Measurements from ENCODE around the gene DYSF. TPM values are rescaled to one million over a fixed set of nuclear protein-coding genes. Genes with fewer than 3 reads are reported as not detected.

The DYSF gene
- total and polyA plus RNA-seq, 2 donors (not counting 3 experiments of a cell fraction or from before 2014, with no cell fraction given) = 50.9 to 152 TPM

- Histone ChIP-seq H3K4me2 (ENCODE audit: insufficient read depth, low read length) (no peak overlapping the region), H3K27me3 (ENCODE audit: control insufficient read depth in 2 of 2, insufficient read depth in 2 of 2, low read length in 2 of 2) (no peaks in the 10 kb centered on the region), H3K9me3 (replicated peaks; ENCODE audit: control insufficient read depth, insufficient read depth, low read length) (no peaks in the 10 kb centered on the region), H3K4me3 (replicated peaks in 1 of 3; ENCODE audit: insufficient read depth in 1 of 3, low read depth in 1 of 3, low read length in 3 of 3) (no peak overlapping the region), H3K27ac (ENCODE audit: insufficient read depth, low read depth, low read length) (no peak overlapping the region), H4K20me1 (replicated peaks; ENCODE audit: control insufficient read depth, extremely low read depth, insufficient read depth, low read length) (no peaks in the 10 kb centered on the region), H2AFZ (ENCODE audit: low read depth, low read length) (no peak overlapping the region), H3K36me3 (ENCODE audit: control insufficient read depth in 2 of 2, extremely low read depth in 1 of 2, insufficient read depth in 2 of 2, low read length in 2 of 2) (peaks cover 3 to 38% of the 10 kb centered on the region in 2 experiments), H3K9ac (replicated peaks; ENCODE audit: extremely low read depth, insufficient read depth, low read length) (no peak overlapping the region), H3K9me1 (replicated peaks; ENCODE audit: control insufficient read depth, extremely low read depth, insufficient read depth, low read length) (no peaks in the 10 kb centered on the region), H3K79me2 (ENCODE audit: control insufficient read depth, insufficient read depth, low read length) (no peaks in the 10 kb centered on the region), H3K4me1 (ENCODE audit: control insufficient read depth, extremely low read depth, insufficient read depth, low read length) (peaks cover 10% of the 10 kb centered on the region)
- FAIRE-seq (no peak), DNase-seq (ENCODE audit: low read depth, low spot score) (no peak)
- dilution Hi-C loops (cut with MboI; ENCODE audit: extremely low pct_ligation_motif_present, low sequenced_read_pairs) = no loop called here
- CTCF ChIA-PET = interaction anchor here (0.7 to 1.4 kb wide), 2 partner anchors 261 to 590 kb away, joined by 3 read pairs; no protein-coding TSS in a partner anchor
- TF ChIP-seq MAX (IDR thresholded peaks at IDR 0.05; ENCODE audit: insufficient read depth, insufficient read length) = no peak
- intact Hi-C loops (cut with micrococcal nuclease) = no loop called here
- BruUV-seq (replicated peaks) = no TSS peak
- POLR2A ChIA-PET = no interaction called here
Observed at GRCh38 chr2:71560638-71561011, 107.3 kb downstream of the DYSF start.

DNA sequence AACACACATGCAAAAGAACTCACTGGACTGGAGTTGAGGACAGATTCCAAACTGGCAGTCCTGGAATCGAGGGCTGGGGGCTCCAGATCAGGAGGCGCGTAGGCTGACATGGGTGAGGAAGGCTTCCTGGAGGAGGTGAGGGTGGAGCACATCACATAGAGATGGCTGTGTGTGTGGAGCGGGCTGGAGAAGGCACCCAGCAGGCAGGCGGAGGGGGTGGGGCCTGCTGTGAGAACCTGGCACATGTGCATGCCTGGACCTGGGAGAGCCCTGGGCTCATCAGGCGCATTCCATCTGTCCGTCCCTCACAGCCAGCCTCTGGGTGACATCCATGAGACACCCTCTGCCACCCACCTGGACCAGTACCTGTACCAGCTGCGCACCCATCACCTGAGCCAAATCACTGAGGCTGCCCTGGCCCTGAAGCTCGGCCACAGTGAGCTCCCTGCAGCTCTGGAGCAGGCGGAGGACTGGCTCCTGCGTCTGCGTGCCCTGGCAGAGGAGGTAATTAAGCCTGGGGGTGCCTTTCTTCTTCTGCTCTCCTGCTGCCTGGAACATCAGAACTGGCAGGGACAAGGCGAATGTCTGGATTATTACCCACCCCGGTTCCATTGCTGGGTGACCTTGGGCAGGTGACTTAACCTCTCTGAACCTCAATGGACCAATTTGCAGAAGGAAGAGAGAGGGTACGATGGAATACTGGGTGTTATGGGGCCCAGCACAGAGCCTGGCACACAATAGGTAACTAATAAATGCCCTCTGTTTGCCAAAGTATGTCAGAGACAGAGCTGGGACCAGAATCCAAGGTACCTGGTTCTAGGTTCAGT, 108.3 kb downstream of the DYSF start:
- no peak overlapping the region for H2AFZ ChIP-seq (ENCODE audit: low read depth, low read length)
- no peaks in the 10 kb centered on the region for H3K79me2 ChIP-seq (ENCODE audit: control insufficient read depth, insufficient read depth, low read length)
- peaks cover 3 to 35% of the 10 kb centered on the region in 2 experiments for H3K36me3 ChIP-seq (ENCODE audit: control insufficient read depth in 2 of 2, extremely low read depth in 1 of 2, insufficient read depth in 2 of 2, low read length in 2 of 2)
- DNase-seq (ENCODE audit: low read depth, low spot score) (no peak), FAIRE-seq (no peak)
- POLR2A ChIA-PET = no interaction called here
- no peak overlapping the region for H3K4me2 ChIP-seq (ENCODE audit: insufficient read depth, low read length)
- no peaks in the 10 kb centered on the region for H4K20me1 ChIP-seq (replicated peaks; ENCODE audit: control insufficient read depth, extremely low read depth, insufficient read depth, low read length)
- intact Hi-C loops (cut with micrococcal nuclease) (no loop called here), dilution Hi-C loops (cut with MboI; ENCODE audit: extremely low pct_ligation_motif_present, low sequenced_read_pairs) (no loop called here)
- H3K27ac ChIP-seq (ENCODE audit: insufficient read depth, low read depth, low read length) = no peak overlapping the region
- peaks cover 6% of the 10 kb centered on the region for H3K4me1 ChIP-seq (ENCODE audit: control insufficient read depth, extremely low read depth, insufficient read depth, low read length)
- no peak for TF ChIP-seq POLR2AphosphoS5 (IDR thresholded peaks at IDR 0.05; ENCODE audit: insufficient read depth, low read depth, low read length)
- TF ChIP-seq EZH2 (IDR thresholded peaks at IDR 0.05; ENCODE audit: borderline replicate concordance, low read depth, low read length, severe bottlenecking) = no peak
- no peak for TF ChIP-seq POLR2A (IDR thresholded peaks at IDR 0.05; ENCODE audit: low read depth, low read length)
- no peak for TF ChIP-seq FOS (IDR thresholded peaks at IDR 0.05; ENCODE audit: borderline replicate concordance, insufficient read depth, low read length)
- TF ChIP-seq GATA2 (IDR thresholded peaks at IDR 0.05; ENCODE audit: insufficient read depth, insufficient read length, low read depth, low read length) = no peak
- no peak for TF ChIP-seq JUN (IDR thresholded peaks at IDR 0.05; ENCODE audit: borderline replicate concordance, insufficient read depth, insufficient read length, low read depth)
- TF ChIP-seq MYC (IDR thresholded peaks at IDR 0.05; ENCODE audit: low read depth, low read length) = no peak
- TF ChIP-seq MAX (IDR thresholded peaks at IDR 0.05; ENCODE audit: insufficient read depth, insufficient read length) = no peak
- no peak for TF ChIP-seq CTCF (IDR thresholded peaks at IDR 0.05; ENCODE audit: extremely low read depth in 1 of 2, insufficient read depth in 1 of 2, low read depth in 1 of 2, low read length in 2 of 2)
- H3K27me3 ChIP-seq (ENCODE audit: control insufficient read depth in 2 of 2, insufficient read depth in 2 of 2, low read length in 2 of 2) = no peaks in the 10 kb centered on the region
- H3K9me3 ChIP-seq (replicated peaks; ENCODE audit: control insufficient read depth, insufficient read depth, low read length) = no peaks in the 10 kb centered on the region
- H3K9ac ChIP-seq (replicated peaks; ENCODE audit: extremely low read depth, insufficient read depth, low read length) = no peak overlapping the region
- H3K9me1 ChIP-seq (replicated peaks; ENCODE audit: control insufficient read depth, extremely low read depth, insufficient read depth, low read length) = no peaks in the 10 kb centered on the region
- no TSS peak for BruUV-seq (replicated peaks)
- no peak overlapping the region for H3K4me3 ChIP-seq (replicated peaks in 1 of 3; ENCODE audit: insufficient read depth in 1 of 3, low read depth in 1 of 3, low read length in 3 of 3)
- CTCF ChIA-PET = interaction anchor here (1.4 kb wide), 1 partner anchor 262 kb away, joined by 3 read pairs; no protein-coding TSS in a partner anchor

All from endothelial cell of umbilical vein (primary cell).